ENCODE data around the gene CEND1.

Gene CEND1

DNA sequence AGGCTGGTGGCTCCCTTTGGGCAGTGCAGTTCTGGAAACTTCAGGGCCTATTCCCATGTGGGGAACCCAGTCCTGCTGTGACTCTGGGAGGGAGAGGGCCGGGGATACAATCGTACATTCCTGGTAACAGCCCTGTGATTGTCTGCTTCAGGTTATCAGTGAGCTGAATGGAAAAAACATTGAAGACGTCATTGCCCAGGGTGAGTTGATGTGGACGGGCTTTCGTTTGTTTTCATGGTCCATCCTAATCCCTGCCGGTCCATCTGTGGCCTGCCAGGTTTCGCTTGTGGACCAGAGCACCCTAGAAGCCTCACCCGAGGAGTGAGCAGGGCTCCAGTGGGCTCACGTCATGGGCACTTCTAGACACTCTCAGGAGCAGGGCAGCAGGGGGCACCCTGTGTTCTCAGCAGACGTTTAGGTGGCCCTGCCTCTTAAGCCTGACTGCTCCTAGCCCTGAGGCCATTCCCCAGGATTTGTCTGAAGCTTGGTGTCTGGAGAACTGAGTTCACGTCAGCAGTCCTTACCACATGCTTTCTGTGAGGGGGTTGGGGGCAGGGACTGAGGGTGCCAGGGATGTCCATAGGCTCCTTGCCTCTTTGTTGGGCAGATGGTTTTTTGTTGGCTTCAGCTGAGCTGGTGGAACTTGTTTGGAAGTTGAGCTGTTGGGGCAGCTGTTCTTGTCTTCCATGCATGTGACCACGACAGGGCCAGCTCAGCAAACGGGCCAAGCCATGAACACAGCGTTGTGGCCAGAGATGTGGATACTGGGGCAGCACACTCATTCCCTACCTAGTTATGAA lies 21.8 kb upstream of the CEND1 start:
- DNase-seq (ENCODE audit: low spot score) = no peak

GRCh38 chr11:810040-810567 lies 20.2 kb upstream of the CEND1 start:
- no peak for DNase-seq (ENCODE audit: low spot score)

GRCh38 chr11:809287-810039 lies 19.6 kb upstream of the CEND1 start, which contains the start of gene RPLP2:
Gene RPLP2, plus strand, starts transcription at chr11:809967. Its CDS starts 268 bp downstream, at chr11:810235.
- DNase-seq (ENCODE audit: low spot score) = peak; percentile 96

GRCh38 chr11:808427-809286 lies 18.8 kb upstream of the CEND1 start:
- peak; percentile 33 for DNase-seq (ENCODE audit: low spot score)

DNA sequence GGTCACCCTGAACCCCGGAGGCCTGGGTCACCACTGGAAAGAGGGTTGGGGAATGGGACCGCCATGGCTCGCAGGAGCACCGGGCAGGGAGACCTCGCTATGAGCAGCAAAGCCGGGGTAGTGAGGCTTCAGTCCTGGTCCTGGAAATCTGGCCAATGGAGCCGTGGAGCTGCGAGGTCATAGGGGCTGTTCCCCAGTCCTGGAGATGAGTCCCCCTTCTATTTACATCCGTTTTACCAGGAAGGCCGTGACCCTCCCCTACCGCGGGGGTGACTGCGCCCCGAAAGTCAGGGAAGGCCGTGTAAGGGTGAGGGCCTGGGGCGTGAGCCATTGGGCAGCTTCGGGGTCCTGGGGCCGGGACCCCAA lies 14.7 kb upstream of the CEND1 start:
- DNase-seq (ENCODE audit: low spot score) = no peak

DNA sequence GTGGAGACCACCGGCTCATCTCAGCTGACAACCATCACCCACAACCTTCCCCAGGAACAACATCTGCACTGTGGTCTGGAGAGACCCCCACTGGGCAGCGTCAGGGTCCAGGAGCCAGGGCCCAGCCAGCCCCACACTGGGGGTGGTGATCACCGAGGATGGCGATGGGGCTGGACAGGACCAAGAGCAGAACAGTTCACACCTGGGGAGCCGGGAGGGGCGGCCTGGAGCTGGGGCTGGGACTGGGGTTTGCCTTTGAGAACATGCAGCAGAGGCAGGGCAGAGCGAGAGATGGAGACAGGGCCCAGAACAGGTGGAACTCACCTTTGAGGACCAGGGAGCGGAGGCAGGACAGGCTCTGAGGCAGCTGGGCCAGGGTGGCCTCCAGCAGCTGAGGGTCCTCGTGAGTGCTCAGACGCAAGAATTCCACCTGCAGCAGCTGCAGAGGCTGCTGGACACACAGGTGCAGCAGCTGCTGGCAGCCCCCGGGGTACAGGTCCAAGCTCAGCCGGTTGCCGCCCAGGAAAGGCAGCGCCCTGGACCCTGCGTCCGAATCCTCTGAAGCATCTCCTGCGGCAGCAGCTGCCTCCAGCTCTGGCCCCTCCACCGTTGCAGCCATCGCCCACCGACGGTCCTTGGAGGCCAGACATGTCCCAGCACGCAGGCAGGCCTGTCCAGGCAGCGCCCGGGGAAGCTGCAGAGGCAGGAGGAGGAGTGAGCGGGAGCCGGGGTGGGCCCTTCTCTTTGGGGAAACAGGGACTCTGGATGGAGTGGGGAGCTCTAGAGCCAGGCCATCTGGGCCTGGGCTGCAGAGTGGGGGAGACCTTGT lies 14.1 kb upstream of the CEND1 start:
- no peak for DNase-seq (ENCODE audit: low spot score)

DNA sequence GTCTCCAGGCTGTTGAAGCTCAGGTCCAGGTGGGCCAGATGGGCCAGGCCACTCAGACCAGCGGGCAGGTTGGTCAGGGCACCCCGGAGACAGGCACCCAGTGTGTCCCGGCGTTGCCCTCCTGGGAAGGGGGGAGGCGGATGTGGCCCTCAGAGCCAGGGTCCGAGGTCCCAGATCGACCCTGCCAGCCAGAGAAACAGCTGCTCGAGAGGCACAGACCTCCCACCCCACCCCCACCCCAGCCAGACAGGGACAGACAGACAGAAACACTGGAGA lies 13.5 kb upstream of the CEND1 start:
- DNase-seq (ENCODE audit: low spot score) = no peak

DNA sequence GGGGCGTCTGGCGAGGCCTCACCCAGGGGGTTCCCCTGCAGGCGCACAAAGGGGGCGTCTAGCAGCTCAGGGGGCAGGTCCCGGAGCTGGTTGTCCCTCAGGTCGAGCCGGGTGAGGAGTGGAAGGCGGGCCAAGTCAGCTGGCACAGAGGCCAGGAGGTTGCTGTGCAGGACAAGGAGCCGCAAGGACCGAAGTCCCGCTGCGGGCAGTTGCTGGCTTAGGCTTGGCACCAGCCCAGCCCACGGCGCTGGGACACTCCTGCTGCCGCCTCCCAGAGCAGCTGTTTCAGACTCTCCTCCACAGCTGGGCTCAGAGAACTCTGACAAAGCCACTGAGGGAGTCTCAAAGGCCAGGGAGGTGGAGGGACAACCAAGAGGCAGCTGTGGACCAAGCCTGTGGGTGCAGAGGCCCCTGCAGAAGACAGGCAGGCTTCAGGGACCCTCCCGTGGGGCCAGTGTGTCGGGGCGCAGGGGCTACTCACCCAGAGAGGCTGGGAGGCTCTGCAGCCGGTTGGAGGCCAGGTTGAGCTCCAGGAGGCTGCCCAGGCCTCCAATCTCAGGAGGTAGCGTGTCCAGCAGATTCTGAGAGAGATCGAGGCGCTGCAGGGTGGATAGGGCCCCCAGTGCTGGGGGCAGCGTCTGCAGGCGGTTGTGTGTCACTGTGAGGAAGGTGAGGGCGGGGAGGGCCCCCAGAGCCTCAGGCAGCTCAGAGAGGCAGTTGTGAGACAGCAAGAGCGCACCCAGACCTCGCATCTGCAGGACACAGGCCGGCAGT lies 13.0 kb upstream of the CEND1 start:
- no peak for DNase-seq (ENCODE audit: low spot score)

GRCh38 chr11:802018-802617 lies 12.2 kb upstream of the CEND1 start:
- no peak for DNase-seq (ENCODE audit: low spot score)

DNA sequence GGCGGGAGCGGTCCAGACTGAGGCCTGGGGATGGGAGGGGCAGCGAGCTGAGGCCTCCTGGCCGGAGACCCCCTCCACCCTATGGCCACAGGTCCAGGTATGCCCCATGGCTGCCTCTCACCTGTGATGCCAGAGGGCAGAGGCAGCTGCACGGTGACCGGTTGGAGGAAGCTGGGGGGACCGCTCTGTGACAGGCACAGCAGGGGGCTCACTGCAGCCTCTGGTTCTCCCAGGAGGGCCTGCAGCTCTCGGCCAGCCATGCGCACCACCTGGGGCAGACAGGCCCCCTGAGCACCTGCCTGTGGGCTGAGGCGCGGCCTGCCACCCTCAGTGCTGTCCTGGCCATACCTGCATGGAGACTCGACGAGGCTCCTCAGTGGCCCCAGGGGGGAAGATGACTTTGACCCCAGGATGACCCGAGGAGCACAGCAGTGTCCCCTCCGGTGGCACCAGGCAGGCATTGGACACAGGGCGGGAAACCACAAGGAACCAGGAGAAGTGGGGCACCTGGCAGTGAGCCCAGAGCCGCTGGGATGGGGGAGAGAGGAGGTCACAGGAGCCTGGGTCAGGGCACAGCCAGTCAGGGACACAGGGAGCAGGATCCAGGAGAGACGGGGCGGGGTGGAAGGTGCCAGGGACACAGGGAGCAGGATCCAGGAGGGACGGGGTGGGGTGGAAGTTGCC lies 11.3 kb upstream of the CEND1 start:
- DNase-seq (ENCODE audit: low spot score) = no peak

GRCh38 chr11:800473-800872 lies 10.6 kb upstream of the CEND1 start:
- no peak for DNase-seq (ENCODE audit: low spot score)

- no peak for DNase-seq (ENCODE audit: low spot score)
Measured at GRCh38 chr11:799641-800316, 9.9 kb upstream of the CEND1 start.

DNA sequence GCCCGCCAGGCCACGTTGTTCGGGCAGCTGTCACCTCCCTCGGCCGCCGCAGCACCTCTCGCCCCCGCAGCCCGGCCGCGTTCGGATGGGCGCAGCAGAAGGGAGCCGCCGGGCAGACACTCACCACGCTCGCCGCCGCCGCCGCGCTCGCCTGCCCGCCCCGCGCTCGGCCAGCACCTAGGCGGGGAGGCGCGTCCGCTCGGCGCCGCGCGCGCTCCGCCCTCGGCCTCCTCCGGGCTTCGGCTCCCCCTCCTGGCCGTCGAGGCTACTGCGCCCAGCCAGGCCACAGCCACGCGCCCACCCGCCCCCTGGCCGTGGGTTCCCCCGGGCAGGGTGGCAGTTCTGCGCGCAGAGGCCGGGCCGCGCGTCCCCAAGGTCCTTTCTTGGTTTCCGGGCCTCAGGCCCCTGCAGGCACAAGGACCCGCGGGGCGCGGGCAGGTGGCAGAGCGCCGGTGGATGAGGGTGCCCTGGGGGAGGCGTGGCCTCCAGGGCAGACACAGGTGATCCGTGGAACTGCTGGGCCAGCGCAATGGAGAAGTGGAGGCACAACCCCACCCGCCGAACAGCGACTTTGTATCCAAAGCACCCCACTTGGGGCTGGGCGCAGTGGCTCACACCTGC lies 8.3 kb upstream of the CEND1 start, which contains the start of gene SLC25A22:
TSS of gene SLC25A22 (minus strand) at position 189 of the 621 bp plus-strand sequence. CDS start 3,275 bp downstream, outside the sequence.
- DNase-seq (ENCODE audit: low spot score) = peak; percentile 75

GRCh38 chr11:797296-798092 lies 7.6 kb upstream of the CEND1 start:
- peak; percentile 60 for DNase-seq (ENCODE audit: low spot score)

- DNase-seq (ENCODE audit: low spot score) = no peak
Measured at GRCh38 chr11:796565-797295, 6.8 kb upstream of the CEND1 start.

DNA sequence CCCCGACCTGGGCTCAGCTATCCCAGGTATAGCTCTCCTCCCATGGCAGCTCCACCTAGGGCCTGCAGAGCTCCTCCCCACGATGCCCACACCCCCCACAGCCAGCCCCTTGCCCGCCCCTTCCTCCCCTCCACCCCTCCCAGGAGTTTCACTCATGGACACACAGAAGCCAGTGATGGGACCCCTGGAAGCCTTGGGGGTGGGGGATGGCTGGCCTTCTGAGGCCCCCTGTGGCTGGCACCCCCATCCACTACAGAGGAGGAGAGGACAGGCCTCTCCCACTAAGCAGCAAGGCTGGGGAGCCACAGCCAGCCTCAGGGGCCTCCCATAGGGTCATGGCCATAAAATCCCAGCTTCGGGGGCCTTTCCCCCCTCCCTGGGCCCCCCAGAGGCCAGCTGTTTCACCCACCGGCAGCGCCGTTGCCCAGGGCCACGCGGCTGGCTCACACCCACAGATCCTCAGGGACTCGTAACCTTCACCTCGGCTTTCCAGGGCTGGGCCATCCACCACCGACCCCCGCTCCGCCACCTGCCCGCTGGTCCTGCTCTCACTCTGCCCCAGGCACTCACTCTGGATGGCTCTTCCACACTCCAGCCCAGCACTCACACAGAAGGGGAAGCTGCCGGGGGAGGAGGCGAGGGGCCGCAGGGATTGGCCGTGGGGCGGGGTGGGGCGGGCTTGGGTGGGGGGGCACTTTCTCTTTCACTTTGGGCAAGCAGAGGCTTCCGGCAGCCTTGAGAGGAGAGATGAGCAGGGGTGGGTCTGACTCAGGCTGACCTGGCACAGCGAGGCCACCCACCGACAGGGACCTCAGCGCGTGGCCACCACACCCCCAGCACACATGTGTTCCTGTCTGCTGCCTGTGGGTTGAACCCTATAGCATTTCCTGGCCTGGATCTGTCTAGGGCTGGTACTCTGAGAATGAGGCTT lies 6.0 kb upstream of the CEND1 start:
- peak; percentile 85 for DNase-seq (ENCODE audit: low spot score)
